ENCODE data around the gene OGFOD2. TPM values are rescaled to one million over a fixed set of nuclear protein-coding genes. Genes with fewer than 3 reads are reported as not detected.

Gene OGFOD2
- total and polyA plus RNA-seq, 2 of the 13 experiments (the other 11 are each of a cell fraction or from before 2014, with no cell fraction given): 13.2 to 14.6 TPM

DNA sequence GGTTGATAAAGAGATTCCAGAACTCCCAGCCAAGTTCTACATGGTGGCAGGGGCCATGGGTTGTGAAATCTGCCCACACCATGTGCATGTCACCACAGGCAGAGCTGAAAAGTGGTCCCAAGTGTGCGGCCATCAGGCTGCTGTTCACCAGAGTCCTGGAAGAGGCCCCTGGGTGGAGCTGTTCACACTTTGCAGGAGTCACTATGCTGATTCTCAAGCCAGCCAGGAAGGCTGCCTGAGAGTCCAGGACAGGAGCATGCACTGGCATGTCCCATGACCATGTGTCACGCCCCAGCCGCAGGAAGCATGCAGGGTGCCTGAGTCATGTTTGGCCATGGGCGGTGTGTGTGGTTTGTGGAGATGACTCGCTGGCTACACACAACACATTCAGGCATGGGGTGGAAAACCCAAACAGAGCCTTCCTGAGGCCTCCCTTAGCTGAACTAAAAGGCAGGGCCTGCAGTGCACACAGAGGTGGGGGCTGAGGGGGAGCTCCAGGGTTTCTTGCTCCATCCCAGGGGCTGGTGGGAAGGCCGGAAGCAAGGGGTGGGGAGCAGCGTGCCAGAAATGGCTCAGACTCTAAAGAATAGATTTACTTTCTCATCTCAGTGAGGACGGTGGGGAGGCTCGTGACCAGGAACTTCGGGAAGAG, 28.2 kb upstream of the OGFOD2 start (continued):
- TF ChIP-seq, protein P1, sequence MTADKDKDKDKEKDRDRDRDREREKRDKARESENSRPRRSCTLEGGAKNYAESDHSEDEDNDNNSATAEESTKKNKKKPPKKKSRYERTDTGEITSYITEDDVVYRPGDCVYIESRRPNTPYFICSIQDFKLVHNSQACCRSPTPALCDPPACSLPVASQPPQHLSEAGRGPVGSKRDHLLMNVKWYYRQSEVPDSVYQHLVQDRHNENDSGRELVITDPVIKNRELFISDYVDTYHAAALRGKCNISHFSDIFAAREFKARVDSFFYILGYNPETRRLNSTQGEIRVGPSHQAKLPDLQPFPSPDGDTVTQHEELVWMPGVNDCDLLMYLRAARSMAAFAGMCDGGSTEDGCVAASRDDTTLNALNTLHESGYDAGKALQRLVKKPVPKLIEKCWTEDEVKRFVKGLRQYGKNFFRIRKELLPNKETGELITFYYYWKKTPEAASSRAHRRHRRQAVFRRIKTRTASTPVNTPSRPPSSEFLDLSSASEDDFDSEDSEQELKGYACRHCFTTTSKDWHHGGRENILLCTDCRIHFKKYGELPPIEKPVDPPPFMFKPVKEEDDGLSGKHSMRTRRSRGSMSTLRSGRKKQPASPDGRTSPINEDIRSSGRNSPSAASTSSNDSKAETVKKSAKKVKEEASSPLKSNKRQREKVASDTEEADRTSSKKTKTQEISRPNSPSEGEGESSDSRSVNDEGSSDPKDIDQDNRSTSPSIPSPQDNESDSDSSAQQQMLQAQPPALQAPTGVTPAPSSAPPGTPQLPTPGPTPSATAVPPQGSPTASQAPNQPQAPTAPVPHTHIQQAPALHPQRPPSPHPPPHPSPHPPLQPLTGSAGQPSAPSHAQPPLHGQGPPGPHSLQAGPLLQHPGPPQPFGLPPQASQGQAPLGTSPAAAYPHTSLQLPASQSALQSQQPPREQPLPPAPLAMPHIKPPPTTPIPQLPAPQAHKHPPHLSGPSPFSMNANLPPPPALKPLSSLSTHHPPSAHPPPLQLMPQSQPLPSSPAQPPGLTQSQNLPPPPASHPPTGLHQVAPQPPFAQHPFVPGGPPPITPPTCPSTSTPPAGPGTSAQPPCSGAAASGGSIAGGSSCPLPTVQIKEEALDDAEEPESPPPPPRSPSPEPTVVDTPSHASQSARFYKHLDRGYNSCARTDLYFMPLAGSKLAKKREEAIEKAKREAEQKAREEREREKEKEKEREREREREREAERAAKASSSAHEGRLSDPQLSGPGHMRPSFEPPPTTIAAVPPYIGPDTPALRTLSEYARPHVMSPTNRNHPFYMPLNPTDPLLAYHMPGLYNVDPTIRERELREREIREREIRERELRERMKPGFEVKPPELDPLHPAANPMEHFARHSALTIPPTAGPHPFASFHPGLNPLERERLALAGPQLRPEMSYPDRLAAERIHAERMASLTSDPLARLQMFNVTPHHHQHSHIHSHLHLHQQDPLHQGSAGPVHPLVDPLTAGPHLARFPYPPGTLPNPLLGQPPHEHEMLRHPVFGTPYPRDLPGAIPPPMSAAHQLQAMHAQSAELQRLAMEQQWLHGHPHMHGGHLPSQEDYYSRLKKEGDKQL (CRISPR knock-in tag; IDR thresholded peaks at IDR 0.05; ENCODE audit: low read depth): no peak
- TF ChIP-seq HNF4G (IDR thresholded peaks at IDR 0.05; ENCODE audit: borderline replicate concordance, low read depth, low read length) (no peak), HNF4G (CRISPR knock-in tag; IDR thresholded peaks at IDR 0.05; ENCODE audit: borderline replicate concordance, low read depth) (no peak), FOXO1 (CRISPR knock-in tag; IDR thresholded peaks at IDR 0.05) (no peak), ZNF549 (CRISPR knock-in tag; IDR thresholded peaks at IDR 0.05) (no peak), NCOA1 (CRISPR knock-in tag; IDR thresholded peaks at IDR 0.05) (no peak), HNRNPUL1 (IDR thresholded peaks at IDR 0.05; ENCODE audit: low read depth, low read length) (no peak), ZNF292 (CRISPR knock-in tag; IDR thresholded peaks at IDR 0.05; ENCODE audit: borderline replicate concordance, low read depth) (no peak), ZNF510 (CRISPR knock-in tag; IDR thresholded peaks at IDR 0.05; ENCODE audit: low read depth) (no peak), RAD51 (IDR thresholded peaks at IDR 0.05; ENCODE audit: borderline replicate concordance) (no peak), ZNF317 (CRISPR knock-in tag; IDR thresholded peaks at IDR 0.05) (no peak), ZNF124 (CRISPR knock-in tag; IDR thresholded peaks at IDR 0.05) (no peak), ZNF468 (CRISPR knock-in tag; IDR thresholded peaks at IDR 0.05) (no peak), FOXA1 (IDR thresholded peaks at IDR 0.05) (no peak), FOXA1 (CRISPR knock-in tag; IDR thresholded peaks at IDR 0.05) (no peak), ZNF354B (CRISPR knock-in tag; IDR thresholded peaks at IDR 0.05) (no peak), SETDB1 (CRISPR knock-in tag; IDR thresholded peaks at IDR 0.05; ENCODE audit: borderline replicate concordance) (no peak)
- TF ChIP-seq, protein P2, sequence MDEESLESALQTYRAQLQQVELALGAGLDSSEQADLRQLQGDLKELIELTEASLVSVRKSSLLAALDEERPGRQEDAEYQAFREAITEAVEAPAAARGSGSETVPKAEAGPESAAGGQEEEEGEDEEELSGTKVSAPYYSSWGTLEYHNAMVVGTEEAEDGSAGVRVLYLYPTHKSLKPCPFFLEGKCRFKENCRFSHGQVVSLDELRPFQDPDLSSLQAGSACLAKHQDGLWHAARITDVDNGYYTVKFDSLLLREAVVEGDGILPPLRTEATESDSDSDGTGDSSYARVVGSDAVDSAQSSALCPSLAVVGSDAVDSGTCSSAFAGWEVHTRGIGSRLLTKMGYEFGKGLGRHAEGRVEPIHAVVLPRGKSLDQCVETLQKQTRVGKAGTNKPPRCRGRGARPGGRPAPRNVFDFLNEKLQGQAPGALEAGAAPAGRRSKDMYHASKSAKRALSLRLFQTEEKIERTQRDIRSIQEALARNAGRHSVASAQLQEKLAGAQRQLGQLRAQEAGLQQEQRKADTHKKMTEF (CRISPR knock-in tag; IDR thresholded peaks at IDR 0.05): 0 out of 2 replicates have a peak, but pooled peaks have one; percentile 30
- TF ChIP-seq, protein P3, sequence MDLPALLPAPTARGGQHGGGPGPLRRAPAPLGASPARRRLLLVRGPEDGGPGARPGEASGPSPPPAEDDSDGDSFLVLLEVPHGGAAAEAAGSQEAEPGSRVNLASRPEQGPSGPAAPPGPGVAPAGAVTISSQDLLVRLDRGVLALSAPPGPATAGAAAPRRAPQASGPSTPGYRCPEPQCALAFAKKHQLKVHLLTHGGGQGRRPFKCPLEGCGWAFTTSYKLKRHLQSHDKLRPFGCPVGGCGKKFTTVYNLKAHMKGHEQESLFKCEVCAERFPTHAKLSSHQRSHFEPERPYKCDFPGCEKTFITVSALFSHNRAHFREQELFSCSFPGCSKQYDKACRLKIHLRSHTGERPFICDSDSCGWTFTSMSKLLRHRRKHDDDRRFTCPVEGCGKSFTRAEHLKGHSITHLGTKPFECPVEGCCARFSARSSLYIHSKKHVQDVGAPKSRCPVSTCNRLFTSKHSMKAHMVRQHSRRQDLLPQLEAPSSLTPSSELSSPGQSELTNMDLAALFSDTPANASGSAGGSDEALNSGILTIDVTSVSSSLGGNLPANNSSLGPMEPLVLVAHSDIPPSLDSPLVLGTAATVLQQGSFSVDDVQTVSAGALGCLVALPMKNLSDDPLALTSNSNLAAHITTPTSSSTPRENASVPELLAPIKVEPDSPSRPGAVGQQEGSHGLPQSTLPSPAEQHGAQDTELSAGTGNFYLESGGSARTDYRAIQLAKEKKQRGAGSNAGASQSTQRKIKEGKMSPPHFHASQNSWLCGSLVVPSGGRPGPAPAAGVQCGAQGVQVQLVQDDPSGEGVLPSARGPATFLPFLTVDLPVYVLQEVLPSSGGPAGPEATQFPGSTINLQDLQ (CRISPR knock-in tag; IDR thresholded peaks at IDR 0.05): no peak
- TF ChIP-seq, protein P4, sequence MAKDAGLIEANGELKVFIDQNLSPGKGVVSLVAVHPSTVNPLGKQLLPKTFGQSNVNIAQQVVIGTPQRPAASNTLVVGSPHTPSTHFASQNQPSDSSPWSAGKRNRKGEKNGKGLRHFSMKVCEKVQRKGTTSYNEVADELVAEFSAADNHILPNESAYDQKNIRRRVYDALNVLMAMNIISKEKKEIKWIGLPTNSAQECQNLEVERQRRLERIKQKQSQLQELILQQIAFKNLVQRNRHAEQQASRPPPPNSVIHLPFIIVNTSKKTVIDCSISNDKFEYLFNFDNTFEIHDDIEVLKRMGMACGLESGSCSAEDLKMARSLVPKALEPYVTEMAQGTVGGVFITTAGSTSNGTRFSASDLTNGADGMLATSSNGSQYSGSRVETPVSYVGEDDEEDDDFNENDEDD (CRISPR knock-in tag; IDR thresholded peaks at IDR 0.05; ENCODE audit: borderline replicate concordance): no peak

Measured in HepG2 (cell line).